Gastrocnemius medialis (tissue), 4 donors: ENCODE measurements around the gene TNFRSF1A. TPM values are rescaled to one million over a fixed set of nuclear protein-coding genes. Genes with fewer than 3 reads are reported as not detected.
A peak's percentile ranks its signal among the peaks of the same experiment; 100 is the strongest.

ENCODE experiments used
- ATAC-seq, 2 donors: fragments of 150-250 bp; one replicate each; pipeline ENCODE4 v1.9.1; 2016
- DNase-seq, 2 donors: peaks; one replicate each; pipeline ENCODE4 v3.0.0-alpha.2; 2019
- H3K27ac ChIP-seq, 4 donors: fragments of 200-600 bp; sonication (generic); 1 replicate in 1 of 4; 2 replicates in 3 of 4; pipeline ENCODE4 v1.5.1; 2016 to 2018; ENCODE audit warnings: mild to moderate bottlenecking in 2 of 4, moderate library complexity in 1 of 4
- H3K27me3 ChIP-seq, 3 donors: fragments of 200-600 bp; sonication (generic) in 2 of 3; 1 replicate in 1 of 3; 2 replicates in 2 of 3; pipeline versions ENCODE4 v1.5.1 to v1.6.0; 2016 to 2019; ENCODE audit warnings: mild to moderate bottlenecking in 1 of 3, moderate library complexity in 1 of 3
- H3K36me3 ChIP-seq, 2 donors: fragments of 200-600 bp; sonication (generic) in 1 of 2; one replicate each; pipeline ENCODE4 v1.5.1; 2017 to 2018
- H3K4me1 ChIP-seq, 2 donors: fragments of 200-600 bp; sonication (generic) in 1 of 2; one replicate each; pipeline ENCODE4 v1.5.1; 2016 to 2017; ENCODE audit warnings: mild to moderate bottlenecking in 2 of 2
- H3K4me3 ChIP-seq, 4 donors: fragments of 200-600 bp; sonication (generic) in 3 of 4; 1 replicate in 1 of 4; 2 replicates in 3 of 4; pipeline ENCODE4 v1.5.1; 2016 to 2019; ENCODE audit warnings: mild to moderate bottlenecking in 2 of 4
- H3K9me3 ChIP-seq, 3 donors: fragments of 200-600 bp; sonication (generic) in 2 of 3; 1 replicate in 1 of 3; 2 replicates in 2 of 3; pipeline ENCODE4 v1.5.1; 2016 to 2019
- POLR2A ChIP-seq, 2 donors: fragments of 450-650 bp; IDR thresholded peaks; one replicate each; pipeline ENCODE4 v1.6.1; 2017; ENCODE audit warnings: antibody characterized with exemption in 2 of 2, mild to moderate bottlenecking in 2 of 2, moderate library complexity in 2 of 2
- in situ Hi-C, 4 donors: fragments of 200-750 bp; cut with MboI; loops; one replicate each; pipeline versions ENCODE4 v1.15.0 to v1.8.0; 2017; ENCODE audit warnings: low sequenced_read_pairs in 4 of 4
- intact Hi-C: fragments of 100-400 bp; cut with DNase I; formaldehyde crosslinking; loops from one replicate; pipeline ENCODE4 v1.15.1; 2023; ENCODE audit warnings: low total_unique reads
- total RNA-seq, 4 donors: library from RNA; depleted of rRNA; stranded (reverse); fragments of >200 nt; gene quantifications; one replicate each; pipeline versions ENCODE4 v1.1.0 to v1.2.3, GENCODE V29; 2016
- TF ChIP-seq, protein P1 (sequence below), 5 experiments: fragments of 450-650 bp in 3 of 5; fragments of 200-600 bp in 2 of 5; sonication (generic) in 2 of 5; IDR thresholded peaks in 4 of 5; conservative IDR thresholded peaks in 1 of 5; 1 replicate in 4 of 5; 2 replicates in 1 of 5; pipeline ENCODE4 v1.5.1; 2016 to 2019; ENCODE audit warnings: antibody characterized with exemption in 5 of 5, mild to moderate bottlenecking in 3 of 5, moderate library complexity in 3 of 5

Gene TNFRSF1A
- total RNA-seq, 4 donors from 2014 or later = 103 to 220 (median 193) TPM

DNA sequence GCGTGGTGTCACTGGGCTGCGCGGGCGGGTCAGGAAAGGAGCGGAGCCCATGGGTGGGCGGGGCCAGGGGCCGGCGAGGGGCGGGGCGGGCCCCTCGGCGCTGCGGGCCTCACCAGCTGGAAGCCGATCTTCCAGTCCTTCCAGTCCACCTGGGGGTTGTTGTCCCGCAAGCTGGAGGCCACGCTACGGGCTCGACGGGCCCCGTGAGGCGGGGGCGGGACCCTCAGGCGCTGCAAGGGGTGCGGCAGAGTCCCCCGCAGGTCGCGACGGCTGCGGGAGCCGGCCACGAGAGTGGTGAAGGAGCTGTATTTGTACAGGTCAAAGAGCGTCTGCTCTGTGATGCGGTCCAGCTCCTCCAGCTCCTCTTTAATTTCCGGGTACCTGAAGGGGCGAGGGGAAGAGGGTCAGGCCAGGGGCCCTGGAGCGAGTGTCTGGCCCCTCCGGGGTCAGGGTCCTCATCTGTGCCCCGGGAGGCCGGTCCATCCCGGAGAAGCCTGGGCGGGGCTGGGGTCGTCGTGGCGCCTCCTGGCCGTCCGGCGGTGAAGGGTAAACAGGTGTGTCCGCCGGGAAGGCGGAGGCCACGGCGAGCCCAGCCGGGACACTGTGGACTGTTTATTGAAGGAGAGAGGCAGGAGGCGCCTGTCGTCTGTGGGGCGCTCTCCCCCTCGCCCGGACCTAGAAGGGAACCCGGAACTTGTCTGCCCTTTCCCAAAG is 21.6 kb upstream of the TNFRSF1A start:
- no peaks in the 10 kb centered on the region for H3K36me3 ChIP-seq
- ATAC-seq (peak; percentile 72 to 80), DNase-seq (peak; percentile 53 to 74)
- peak overlapping the region; percentile 63 to 68 (median 64) for H3K4me3 ChIP-seq
- in situ Hi-C loops = no loop called here
- no peaks in the 10 kb centered on the region for H3K27me3 ChIP-seq
- peak; percentile 47 to 58 for TF ChIP-seq POLR2A (IDR thresholded peaks at IDR 0.05)
- TF ChIP-seq, protein P1, sequence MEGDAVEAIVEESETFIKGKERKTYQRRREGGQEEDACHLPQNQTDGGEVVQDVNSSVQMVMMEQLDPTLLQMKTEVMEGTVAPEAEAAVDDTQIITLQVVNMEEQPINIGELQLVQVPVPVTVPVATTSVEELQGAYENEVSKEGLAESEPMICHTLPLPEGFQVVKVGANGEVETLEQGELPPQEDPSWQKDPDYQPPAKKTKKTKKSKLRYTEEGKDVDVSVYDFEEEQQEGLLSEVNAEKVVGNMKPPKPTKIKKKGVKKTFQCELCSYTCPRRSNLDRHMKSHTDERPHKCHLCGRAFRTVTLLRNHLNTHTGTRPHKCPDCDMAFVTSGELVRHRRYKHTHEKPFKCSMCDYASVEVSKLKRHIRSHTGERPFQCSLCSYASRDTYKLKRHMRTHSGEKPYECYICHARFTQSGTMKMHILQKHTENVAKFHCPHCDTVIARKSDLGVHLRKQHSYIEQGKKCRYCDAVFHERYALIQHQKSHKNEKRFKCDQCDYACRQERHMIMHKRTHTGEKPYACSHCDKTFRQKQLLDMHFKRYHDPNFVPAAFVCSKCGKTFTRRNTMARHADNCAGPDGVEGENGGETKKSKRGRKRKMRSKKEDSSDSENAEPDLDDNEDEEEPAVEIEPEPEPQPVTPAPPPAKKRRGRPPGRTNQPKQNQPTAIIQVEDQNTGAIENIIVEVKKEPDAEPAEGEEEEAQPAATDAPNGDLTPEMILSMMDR (IDR thresholded peaks at IDR 0.05 in 4 of 5, conservative IDR thresholded peaks at IDR 0.05 in 1 of 5) = no peak
- H3K4me1 ChIP-seq = peaks cover 9 to 13% of the 10 kb centered on the region in 2 donors
- no peaks in the 10 kb centered on the region for H3K9me3 ChIP-seq
- intact Hi-C loops = no loop called here
- H3K27ac ChIP-seq = peak overlapping the region; percentile 80 to 90 (median 82)

DNA sequence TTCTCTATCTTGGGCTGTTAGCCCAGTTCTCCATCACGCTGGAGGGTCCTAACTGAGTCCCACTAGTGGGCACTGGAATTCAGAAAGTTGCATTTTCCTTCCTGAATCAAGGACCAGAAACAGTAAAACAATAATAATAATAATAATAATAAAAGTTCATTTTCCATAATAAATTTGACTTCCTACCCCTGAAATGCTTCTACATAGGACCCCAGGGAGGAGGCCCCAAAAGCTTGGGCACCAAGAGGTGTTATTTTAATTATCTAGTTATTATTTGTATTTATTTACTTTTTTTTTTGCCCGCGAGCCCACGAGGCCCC is 21.1 kb upstream of the TNFRSF1A start:
- no peak for DNase-seq

DNA sequence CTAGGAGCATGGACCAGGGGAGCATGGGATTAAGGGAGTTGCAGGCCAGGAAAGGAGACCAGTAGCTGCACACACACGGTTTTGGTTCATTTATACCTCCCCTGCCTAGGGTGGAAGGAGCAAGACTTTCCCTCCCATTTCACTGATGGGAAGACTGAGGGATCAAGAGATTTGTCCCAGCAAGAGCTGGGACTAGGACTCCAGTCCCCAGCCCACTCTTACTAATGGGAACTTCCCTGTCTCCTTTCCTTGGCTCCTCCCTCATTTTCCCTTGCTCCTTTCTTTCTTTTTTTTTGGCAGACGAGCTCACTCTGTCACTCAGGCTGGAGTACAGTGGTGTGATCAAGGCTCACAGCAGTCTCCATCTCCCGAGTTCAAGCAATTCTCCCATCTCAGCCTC is 20.5 kb upstream of the TNFRSF1A start:
- Histone ChIP-seq H3K27ac (peak overlapping the region in 2 of 4 donors; percentile 81 to 82), H3K4me1 (peaks cover 13 to 15% of the 10 kb centered on the region in 2 donors), H3K27me3 (no peaks in the 10 kb centered on the region), H3K36me3 (no peaks in the 10 kb centered on the region), H3K9me3 (no peaks in the 10 kb centered on the region), H3K4me3 (no peak overlapping the region)
- in situ Hi-C loops (no loop called here), intact Hi-C loops (no loop called here)
- no peak for DNase-seq
- ATAC-seq = no peak
- TF ChIP-seq POLR2A (IDR thresholded peaks at IDR 0.05) = no peak
- TF ChIP-seq, protein P1 (IDR thresholded peaks at IDR 0.05 in 4 of 5, conservative IDR thresholded peaks at IDR 0.05 in 1 of 5) = no peak

More for the DNA sequence above, 21.1 kb upstream of the TNFRSF1A start:
- Histone ChIP-seq H3K27ac (peak overlapping the region; percentile 80 to 90 (median 82)), H3K4me1 (peaks cover 11 to 13% of the 10 kb centered on the region in 2 donors), H3K36me3 (no peaks in the 10 kb centered on the region), H3K9me3 (no peaks in the 10 kb centered on the region), H3K27me3 (no peaks in the 10 kb centered on the region), H3K4me3 (peak overlapping the region; percentile 63 to 68 (median 64))
- intact Hi-C loops (no loop called here), in situ Hi-C loops (no loop called here)
- ATAC-seq = no peak
- TF ChIP-seq, protein P1 (IDR thresholded peaks at IDR 0.05 in 4 of 5, conservative IDR thresholded peaks at IDR 0.05 in 1 of 5) = peak in 1 of 5 experiments; percentile 13
- TF ChIP-seq POLR2A (IDR thresholded peaks at IDR 0.05) = no peak

DNA sequence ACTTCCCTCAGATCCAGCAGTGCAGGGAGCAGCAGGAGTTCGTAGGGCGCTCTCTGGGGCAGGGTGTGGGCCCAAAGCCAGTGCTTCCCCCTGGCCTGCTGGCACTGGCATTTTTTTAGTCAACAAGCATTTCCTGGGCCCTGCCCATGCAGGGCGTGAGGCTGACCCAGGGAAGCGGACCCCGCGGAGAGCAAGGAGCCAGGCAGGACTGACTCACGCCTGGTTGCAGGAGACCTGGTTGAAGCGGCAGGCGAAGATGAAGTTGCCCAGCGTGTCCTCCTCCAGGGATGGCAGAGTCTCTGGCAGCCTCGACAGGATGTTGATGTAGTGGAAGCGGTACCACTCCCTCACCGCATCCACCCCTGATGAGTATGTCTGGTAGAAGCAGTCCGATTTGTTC is 20.0 kb upstream of the TNFRSF1A start:
- in situ Hi-C loops = no loop called here

More for the DNA sequence above, 20.0 kb upstream of the TNFRSF1A start:
- H3K27ac ChIP-seq = peak overlapping the region; percentile 18 to 81 (median 28)
- peaks cover 18 to 20% of the 10 kb centered on the region in 2 donors for H3K4me1 ChIP-seq
- ATAC-seq (no peak), DNase-seq (peak in 1 of 2 donors; percentile 55)
- TF ChIP-seq, protein P1 (IDR thresholded peaks at IDR 0.05 in 4 of 5, conservative IDR thresholded peaks at IDR 0.05 in 1 of 5) = no peak
- no peak for TF ChIP-seq POLR2A (IDR thresholded peaks at IDR 0.05)
- no peaks in the 10 kb centered on the region for H3K27me3 ChIP-seq
- H3K36me3 ChIP-seq = no peaks in the 10 kb centered on the region
- intact Hi-C loops = no loop called here
- no peaks in the 10 kb centered on the region for H3K9me3 ChIP-seq
- H3K4me3 ChIP-seq = no peak overlapping the region
